ENCODE data around the gene SLC6A8. TPM values are rescaled to one million over a fixed set of nuclear protein-coding genes. Genes with fewer than 3 reads are reported as not detected.

SLC6A8 gene
- total and polyA plus RNA-seq, 2 of the 4 experiments (the other 2 are of a cell fraction) = 7.2 to 25.5 TPM

GRCh38 chrX:153640736-153641575 lies 46.8 kb upstream of the SLC6A8 start:
- intact Hi-C loops (cut with micrococcal nuclease) (no loop called here), dilution Hi-C loops (cut with HindIII; ENCODE audit: low sequenced_read_pairs, unreplicated experiment) (no loop called here), in situ Hi-C loops (cut with MboI; ENCODE audit: low sequenced_read_pairs) (no loop called here)
- H2BK15ac ChIP-seq (ENCODE audit: low read depth, low read length) = no peak overlapping the region
- POLR2A ChIA-PET (ENCODE audit: unreplicated experiment) = no interaction called here
- no peak overlapping the region for H3K56ac ChIP-seq (ENCODE audit: extremely low read depth, insufficient read depth, low read length)
- no TSS peak for BruUV-seq (replicated peaks)
- H4K20me1 ChIP-seq (ENCODE audit: insufficient read depth, low read length) = no peaks in the 10 kb centered on the region
- DNase-seq (no peak), ATAC-seq (ENCODE audit: low read depth) (no peak)
- no peak overlapping the region for H2AFZ ChIP-seq (replicated peaks; ENCODE audit: low read length, poor library complexity)
- no peak overlapping the region for H2AK9ac ChIP-seq (replicated peaks; ENCODE audit: low read depth, low read length, poor library complexity)
- H4K5ac ChIP-seq (ENCODE audit: low read depth, low read length) = no peak overlapping the region
- peaks cover 4% of the 10 kb centered on the region; the same call in 1 of the 2 replicates for H3K9me3 ChIP-seq (ENCODE audit: control insufficient read depth, insufficient read depth, low read length)
- no peak overlapping the region for H2BK20ac ChIP-seq (ENCODE audit: low read depth, low read length)
- no peaks in the 10 kb centered on the region for H3K9me1 ChIP-seq (ENCODE audit: insufficient read depth, low read length)
- H4K8ac ChIP-seq (ENCODE audit: low read depth in 2 of 2, low read length in 2 of 2) = no peak overlapping the region
- no peak overlapping the region for H4K91ac ChIP-seq (ENCODE audit: insufficient read depth, low read depth, low read length)
- no peak for TF ChIP-seq CTCF (conservative IDR thresholded peaks at IDR 0.05; ENCODE audit: low read depth, low read length)
- TF ChIP-seq USF2 (IDR thresholded peaks at IDR 0.05; ENCODE audit: low read depth, low read length) = no peak
- no peak for TF ChIP-seq MXI1 (IDR thresholded peaks at IDR 0.05; ENCODE audit: borderline replicate concordance, low read depth, low read length)
- no peak for TF ChIP-seq MAFK (IDR thresholded peaks at IDR 0.05; ENCODE audit: low read depth, low read length)
- no peak for TF ChIP-seq ELK1 (IDR thresholded peaks at IDR 0.05; ENCODE audit: borderline replicate concordance, low read depth, low read length)
- no peak for TF ChIP-seq CEBPB (IDR thresholded peaks at IDR 0.05; ENCODE audit: low read depth, low read length)
- no peak for TF ChIP-seq NFE2L2 (IDR thresholded peaks at IDR 0.05; ENCODE audit: low read depth, low read length)
- TF ChIP-seq FOS (IDR thresholded peaks at IDR 0.05; ENCODE audit: low read depth, low read length) = no peak
- no peak for TF ChIP-seq POLR2A (IDR thresholded peaks at IDR 0.05; ENCODE audit: low read depth, low read length)
- TF ChIP-seq RAD21 (IDR thresholded peaks at IDR 0.05; ENCODE audit: low read length) = no peak
- TF ChIP-seq RCOR1 (IDR thresholded peaks at IDR 0.05; ENCODE audit: insufficient replicate concordance, low read length) = no peak
- no peak overlapping the region for H2BK5ac ChIP-seq (ENCODE audit: low read depth, low read length, poor library complexity, severe bottlenecking)
- no peak overlapping the region for H2AK5ac ChIP-seq (ENCODE audit: low read depth, low read length)
- no peak overlapping the region for H3K18ac ChIP-seq (ENCODE audit: low read depth, low read length)
- H3K36me3 ChIP-seq (ENCODE audit: control insufficient read depth, insufficient read depth, low read length) = no peaks in the 10 kb centered on the region
- H3K4me1 ChIP-seq (ENCODE audit: control insufficient read depth, insufficient read depth, low read length) = no peaks in the 10 kb centered on the region
- WGBS, 2 experiments (ENCODE audit: extremely low coverage in 2 of 2, insufficient read length in 1 of 2) = 37% methylated on average over 7 of the region's 26 CpGs; no CpG with 5 or more reads in 1 of the 2 experiments
- no peak overlapping the region for H3K27ac ChIP-seq (ENCODE audit: insufficient read depth, low read length)
- H3K9ac ChIP-seq (ENCODE audit: low read depth, low read length) = no peak overlapping the region
- H3K4ac ChIP-seq (ENCODE audit: low read depth, low read length) = no peak overlapping the region
- no peak overlapping the region for H3K14ac ChIP-seq (replicated peaks; ENCODE audit: low read depth, low read length)
- CTCF ChIA-PET = no interaction called here
- no peak overlapping the region for H3K4me2 ChIP-seq (ENCODE audit: low read depth, low read length)
- H3K27me3 ChIP-seq (ENCODE audit: control insufficient read depth, insufficient read depth, low read length) = peaks cover 45% of the 10 kb centered on the region
- H2BK120ac ChIP-seq (ENCODE audit: low read depth, low read length) = no peak overlapping the region
- no peak overlapping the region for H3K4me3 ChIP-seq (ENCODE audit: insufficient read depth, low read depth, low read length)
- H3K23ac ChIP-seq (ENCODE audit: low read depth, low read length) = no peak overlapping the region
- H3K79me1 ChIP-seq (ENCODE audit: low read depth in 1 of 2, low read length in 2 of 2) = no peaks in the 10 kb centered on the region
